Neural cell (in vitro differentiated cells): ENCODE measurements around the gene C10orf90. TPM values are rescaled to one million over a fixed set of nuclear protein-coding genes. Genes with fewer than 3 reads are reported as not detected.

Experiments used
- H2AFZ ChIP-seq: fragments of 200-600, 300-800 bp; sonication (generic), shearing (Covaris generic); 2 replicates; pipeline ENCODE4 v1.6.0; 2014; ENCODE audit warnings: low read depth, mild to moderate bottlenecking, antibody characterized with exemption, low read length, moderate library complexity
- H3F3A ChIP-seq: fragments of 200-600 bp; shearing (Covaris generic); 2 replicates; pipeline ENCODE4 v1.6.1; 2016; ENCODE audit warnings: mild to moderate bottlenecking, moderate library complexity, mixed read lengths, antibody characterized with exemption, low read length; ENCODE audit not compliant: insufficient read depth, poor library complexity, severe bottlenecking
- H3K27ac ChIP-seq: fragments of 200-600, 300-800 bp; sonication (generic), shearing (Covaris generic); 2 replicates; pipeline ENCODE4 v1.5.1; 2014; ENCODE audit warnings: mild to moderate bottlenecking, low read length, moderate library complexity
- H3K27me3 ChIP-seq: fragments of 300-800, 200-600 bp; sonication (generic), shearing (Covaris generic); 2 replicates; pipeline ENCODE4 v1.6.0; 2014; ENCODE audit warnings: mild to moderate bottlenecking, low read depth, low read length, moderate library complexity; ENCODE audit not compliant: insufficient read depth
- H3K36me3 ChIP-seq: fragments of 300-800, 200-600 bp; sonication (generic), shearing (Covaris generic); 2 replicates; pipeline ENCODE4 v1.5.1; 2014; ENCODE audit warnings: mild to moderate bottlenecking, antibody characterized with exemption, low read length, moderate library complexity; ENCODE audit not compliant: insufficient read depth
- H3K4me2 ChIP-seq: fragments of 300-800, 200-600 bp; sonication (generic), shearing (Covaris generic); 2 replicates; pipeline ENCODE4 v1.6.0; 2014; ENCODE audit warnings: mild to moderate bottlenecking, low read length
- H3K4me3 ChIP-seq: fragments of 300-800, 200-600 bp; sonication (generic), shearing (Covaris generic); 2 replicates; pipeline ENCODE4 v1.5.1; 2014; ENCODE audit warnings: mild to moderate bottlenecking, low read length, moderate library complexity
- H3K79me2 ChIP-seq: fragments of 200-600 bp; shearing (Covaris generic); replicated peaks from 2 replicates; pipeline ENCODE4 v1.6.0; 2014; ENCODE audit warnings: mild to moderate bottlenecking, low read length, moderate library complexity; ENCODE audit not compliant: insufficient read depth
- H3K9ac ChIP-seq: fragments of 300-800, 200-600 bp; sonication (generic), shearing (Covaris generic); 2 replicates; pipeline ENCODE4 v1.6.1; 2016; ENCODE audit warnings: mild to moderate bottlenecking, low read length, mixed read lengths
- H3K9me2 ChIP-seq: fragments of 200-600 bp; shearing (Covaris generic); 2 replicates; pipeline ENCODE4 v1.6.1; 2016; ENCODE audit warnings: mild to moderate bottlenecking, low read length, mixed read lengths; ENCODE audit not compliant: insufficient read depth
- H3K9me3 ChIP-seq: fragments of 200-600, 300-800 bp; sonication (generic), shearing (Covaris generic); 2 replicates; pipeline ENCODE4 v1.6.1; 2016; ENCODE audit warnings: mild to moderate bottlenecking, mixed run types, low read length, moderate library complexity, mixed read lengths
- H4K20me1 ChIP-seq: fragments of 200-600 bp; shearing (Covaris generic); 2 replicates; pipeline ENCODE4 v1.6.1; 2016; ENCODE audit warnings: mild to moderate bottlenecking, mixed run types; ENCODE audit not compliant: insufficient read depth
- CTCF ChIP-seq: fragments of 450-650 bp; IDR thresholded peaks from 2 replicates; pipeline ENCODE4 v1.5.1; 2014; ENCODE audit warnings: antibody characterized with exemption, mild to moderate bottlenecking, moderate library complexity; ENCODE audit not compliant: poor library complexity, severe bottlenecking
- EP300 ChIP-seq: fragments of 450-650 bp; conservative IDR thresholded peaks from 2 replicates; pipeline ENCODE4 v1.6.1; 2014; ENCODE audit warnings: antibody characterized with exemption, mild to moderate bottlenecking, moderate library complexity; ENCODE audit not compliant: poor library complexity, severe bottlenecking
- EZH2 ChIP-seq: fragments of 200-600, 300-800 bp; shearing (Covaris generic), sonication (generic); IDR thresholded peaks from 2 replicates; pipeline ENCODE4 v1.6.1; 2014; ENCODE audit warnings: antibody characterized with exemption, low read length, borderline replicate concordance, mild to moderate bottlenecking; ENCODE audit not compliant: insufficient read depth, poor library complexity, severe bottlenecking
- MXI1 ChIP-seq: fragments of 450-650 bp; conservative IDR thresholded peaks from 2 replicates; pipeline ENCODE4 v1.6.1; 2014; ENCODE audit warnings: antibody characterized with exemption, mild to moderate bottlenecking; ENCODE audit not compliant: poor library complexity, severe bottlenecking
- POLR2AphosphoS5 ChIP-seq: IDR thresholded peaks from 2 replicates; pipeline ENCODE4 v1.6.1; 2012
- RAD21 ChIP-seq: fragments of 450-650 bp; conservative IDR thresholded peaks from 2 replicates; pipeline ENCODE4 v1.6.1; 2014; ENCODE audit warnings: antibody characterized with exemption, mild to moderate bottlenecking, moderate library complexity
- REST ChIP-seq: IDR thresholded peaks from 2 replicates; pipeline ENCODE4 v1.6.1; 2012; ENCODE audit warnings: borderline replicate concordance
- SMC3 ChIP-seq: fragments of 450-650 bp; conservative IDR thresholded peaks from 2 replicates; pipeline ENCODE4 v1.6.1; 2014; ENCODE audit warnings: antibody characterized with exemption, mild to moderate bottlenecking, moderate library complexity; ENCODE audit not compliant: poor library complexity
- TAF1 ChIP-seq: IDR thresholded peaks from 2 replicates; pipeline ENCODE4 v1.6.1; 2012; ENCODE audit warnings: low read depth
- polyA plus RNA-seq: library from polyadenylated mRNA; depleted of rRNA; stranded (reverse); fragments of >200 nt; gene quantifications from 2 replicates; pipeline ENCODE4 v1.2.3, GENCODE V29; 2014

C10orf90 gene
- polyA plus RNA-seq, 1 donor from 2014 or later = not detected

GRCh38 chr10:126405239-126405775 lies 265.2 kb downstream of the C10orf90 start:
- H3K9me2 ChIP-seq = no peaks in the 10 kb centered on the region
- H3K27me3 ChIP-seq = no peaks in the 10 kb centered on the region
- no peak overlapping the region for H3K9ac ChIP-seq
- no peak overlapping the region for H2AFZ ChIP-seq
- H4K20me1 ChIP-seq = no peaks in the 10 kb centered on the region
- no peak overlapping the region for H3K27ac ChIP-seq
- no peaks in the 10 kb centered on the region for H3K36me3 ChIP-seq
- H3K4me3 ChIP-seq = no peak overlapping the region
- H3K79me2 ChIP-seq = no peaks in the 10 kb centered on the region
- no peak for TF ChIP-seq TAF1
- no peak for TF ChIP-seq MXI1
- no peak for TF ChIP-seq EZH2
- TF ChIP-seq RAD21 = no peak
- TF ChIP-seq SMC3 = no peak
- TF ChIP-seq CTCF = no peak
- TF ChIP-seq POLR2AphosphoS5 = no peak
- no peak for TF ChIP-seq EP300
- no peak for TF ChIP-seq REST
- no peaks in the 10 kb centered on the region for H3K9me3 ChIP-seq
- no peak overlapping the region for H3K4me2 ChIP-seq
- H3F3A ChIP-seq = no peaks in the 10 kb centered on the region

GRCh38 chr10:126402721-126403695 lies 267.5 kb downstream of the C10orf90 start:
- Histone ChIP-seq H2AFZ (no peak overlapping the region), H3K79me2 (no peaks in the 10 kb centered on the region), H3K36me3 (no peaks in the 10 kb centered on the region), H3K27ac (no peak overlapping the region), H3K4me2 (no peak overlapping the region), H3K9ac (no peak overlapping the region), H4K20me1 (no peaks in the 10 kb centered on the region), H3K4me3 (no peak overlapping the region), H3K9me2 (no peaks in the 10 kb centered on the region), H3F3A (no peaks in the 10 kb centered on the region), H3K27me3 (no peaks in the 10 kb centered on the region), H3K9me3 (no peaks in the 10 kb centered on the region)
- TF ChIP-seq TAF1 = no peak
